Glomerular visceral epithelial cell (primary cell): ENCODE results near the gene PRIMA1.

Experiments
- DNase-seq: peaks from one replicate; pipeline ENCODE4 v3.0.0-alpha.2; 2016; ENCODE audit errors: extremely low spot score

The PRIMA1 gene

DNA sequence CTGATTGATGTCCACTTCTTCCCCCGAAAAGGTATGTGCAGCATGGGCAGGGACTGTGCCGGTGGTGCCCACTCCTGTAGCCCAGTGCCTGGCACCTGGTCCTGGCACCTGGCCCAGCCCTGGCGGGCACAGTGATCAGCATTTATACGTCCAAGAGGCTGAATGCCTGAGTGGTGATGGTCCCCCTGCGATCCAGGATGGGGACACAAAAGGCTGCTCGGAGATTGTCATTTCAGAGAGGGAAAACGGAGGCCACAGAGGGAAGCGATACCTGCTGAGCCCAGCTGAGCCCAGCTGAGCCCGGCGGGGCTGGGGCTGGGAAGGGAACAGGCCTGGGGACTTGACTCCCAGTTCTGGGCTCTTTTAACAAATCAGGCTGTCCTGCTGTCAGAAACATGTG, 55.8 kb downstream of the PRIMA1 start:
- DNase-seq = no peak

- DNase-seq = no peak
Measured at GRCh38 chr14:93731753-93732152, 56.5 kb downstream of the PRIMA1 start.

DNA sequence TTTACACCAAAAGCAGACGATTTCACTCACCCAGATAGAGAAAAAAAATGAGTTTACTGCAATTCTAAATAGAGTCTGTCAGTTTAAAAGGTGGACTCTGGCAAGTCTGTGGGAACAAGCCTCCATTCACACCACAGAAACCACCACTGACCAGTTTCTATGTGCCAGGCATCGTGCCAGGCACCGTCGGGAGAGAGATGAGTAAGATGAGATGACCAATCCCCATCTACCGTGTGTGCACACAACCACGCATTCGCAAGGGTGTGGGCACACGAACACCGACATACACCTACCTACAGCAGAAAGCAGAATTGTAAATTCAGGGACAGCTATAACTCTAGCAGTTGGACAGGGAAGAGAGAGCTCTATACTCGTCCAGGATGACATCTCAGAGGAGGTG, 58.3 kb downstream of the PRIMA1 start:
- DNase-seq = peak; percentile 5

- DNase-seq = no peak
Measured at GRCh38 chr14:93728651-93729016, 59.7 kb downstream of the PRIMA1 start.

- no peak for DNase-seq
Measured at GRCh38 chr14:93727917-93728650, 60.2 kb downstream of the PRIMA1 start.

- DNase-seq = no peak
Measured at GRCh38 chr14:93727039-93727740, 61.1 kb downstream of the PRIMA1 start.

DNA sequence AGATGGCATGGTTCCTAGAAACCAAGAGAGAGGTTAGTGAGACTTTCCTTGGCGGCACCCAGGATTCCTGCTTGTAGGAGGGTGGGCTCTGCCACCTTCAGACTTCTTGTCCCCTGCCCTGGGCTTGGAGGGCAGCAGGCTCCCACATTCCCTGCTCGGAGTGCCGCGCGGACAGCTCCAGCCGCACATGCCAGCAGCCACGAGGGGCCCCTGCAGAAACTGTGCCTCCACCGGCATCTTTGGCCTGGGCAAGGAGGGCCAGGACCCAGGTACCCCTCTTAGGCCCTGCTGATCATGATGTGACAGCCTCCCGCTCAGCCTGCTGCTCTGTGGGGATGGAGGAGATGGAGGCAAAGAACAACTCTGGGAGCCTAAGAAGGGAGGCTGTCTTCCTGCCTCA, 62.3 kb downstream of the PRIMA1 start:
- DNase-seq = no peak

DNA sequence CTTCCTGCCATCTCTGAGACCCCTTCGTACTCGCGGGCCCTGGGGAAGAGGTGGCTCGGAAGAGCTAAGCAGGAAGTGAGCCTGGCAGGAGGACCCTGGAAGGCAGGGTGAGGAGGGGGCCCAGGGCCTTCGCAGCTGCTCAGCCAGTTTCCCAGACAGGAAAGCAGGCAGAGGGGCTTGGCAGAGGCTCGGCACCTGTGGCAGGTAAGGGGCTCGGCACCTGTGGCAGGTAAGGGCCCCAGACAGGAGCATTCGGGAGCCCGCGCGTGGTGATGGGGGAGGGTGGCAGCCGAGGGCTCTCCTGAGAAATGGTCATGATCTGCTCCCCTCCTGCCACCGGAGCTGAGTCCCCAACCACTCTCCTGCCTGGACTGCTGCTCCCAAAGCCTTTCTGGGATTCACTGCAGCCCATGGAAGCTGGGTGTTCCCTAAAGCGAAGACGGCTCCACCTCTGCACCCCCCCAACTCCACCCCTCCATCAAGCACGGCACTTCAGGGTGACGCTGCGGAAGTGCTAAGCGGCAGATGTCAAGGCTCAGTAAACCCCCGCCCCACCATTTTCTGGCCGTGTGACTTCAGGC, 63.2 kb downstream of the PRIMA1 start:
- DNase-seq = no peak

GRCh38 chr14:93723001-93723400, 65.3 kb downstream of the PRIMA1 start:
- DNase-seq = no peak

GRCh38 chr14:93720981-93721483, 67.3 kb downstream of the PRIMA1 start:
- no peak for DNase-seq

GRCh38 chr14:93720076-93720815, 68.0 kb downstream of the PRIMA1 start:
- no peak for DNase-seq

DNA sequence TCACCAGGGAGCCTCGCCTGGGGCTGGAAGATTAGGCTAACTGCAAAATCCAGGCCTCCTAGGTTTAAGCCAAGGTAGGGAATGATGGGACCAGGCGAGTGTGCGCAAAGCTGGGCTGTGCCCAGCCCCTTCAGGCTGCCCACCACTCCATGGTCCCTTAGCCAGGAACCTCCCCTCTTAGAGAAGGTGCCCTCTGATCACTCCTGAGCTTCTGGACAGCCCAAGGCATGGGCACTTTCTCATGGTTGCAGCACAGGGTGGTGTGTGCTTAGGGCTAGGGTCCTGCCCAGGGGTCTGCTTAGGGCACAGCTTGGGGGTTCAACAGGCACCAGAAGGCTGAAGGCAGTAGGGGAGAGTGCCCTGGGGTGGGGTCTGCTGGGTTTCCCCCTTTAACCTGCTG, 69.0 kb downstream of the PRIMA1 start:
- DNase-seq = no peak

DNA sequence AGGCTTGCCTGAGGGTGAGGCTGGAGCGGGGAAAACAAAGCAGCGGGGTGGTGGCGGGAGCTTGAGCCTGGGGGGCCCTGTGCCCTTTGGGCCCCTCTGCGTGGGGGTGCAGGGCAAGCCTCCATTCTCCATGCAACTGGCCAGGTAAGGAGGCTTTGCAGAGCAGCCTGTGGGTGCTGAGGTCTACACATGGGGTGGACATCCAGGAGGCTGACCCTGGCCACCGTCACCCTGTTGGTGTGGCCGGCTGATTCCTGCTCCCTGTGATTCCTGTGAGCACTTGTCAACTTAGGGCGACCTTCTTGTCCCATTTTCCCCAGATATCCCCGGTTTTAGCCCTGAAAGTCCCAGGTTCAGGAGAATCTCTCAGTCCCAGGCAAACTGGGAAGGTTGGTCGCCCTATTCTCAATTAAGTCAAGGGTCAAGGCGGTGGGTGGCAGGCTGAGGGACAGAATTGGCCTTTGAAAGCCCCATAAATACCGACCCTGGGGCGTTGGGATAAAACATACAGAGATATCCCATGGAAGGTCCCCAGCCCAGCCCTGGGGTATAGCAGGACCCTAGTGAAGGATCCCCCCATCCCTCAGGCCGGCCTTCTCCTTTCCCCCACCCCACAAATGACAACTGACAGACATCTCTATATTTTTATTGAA, 70.5 kb downstream of the PRIMA1 start:
- DNase-seq = no peak

DNA sequence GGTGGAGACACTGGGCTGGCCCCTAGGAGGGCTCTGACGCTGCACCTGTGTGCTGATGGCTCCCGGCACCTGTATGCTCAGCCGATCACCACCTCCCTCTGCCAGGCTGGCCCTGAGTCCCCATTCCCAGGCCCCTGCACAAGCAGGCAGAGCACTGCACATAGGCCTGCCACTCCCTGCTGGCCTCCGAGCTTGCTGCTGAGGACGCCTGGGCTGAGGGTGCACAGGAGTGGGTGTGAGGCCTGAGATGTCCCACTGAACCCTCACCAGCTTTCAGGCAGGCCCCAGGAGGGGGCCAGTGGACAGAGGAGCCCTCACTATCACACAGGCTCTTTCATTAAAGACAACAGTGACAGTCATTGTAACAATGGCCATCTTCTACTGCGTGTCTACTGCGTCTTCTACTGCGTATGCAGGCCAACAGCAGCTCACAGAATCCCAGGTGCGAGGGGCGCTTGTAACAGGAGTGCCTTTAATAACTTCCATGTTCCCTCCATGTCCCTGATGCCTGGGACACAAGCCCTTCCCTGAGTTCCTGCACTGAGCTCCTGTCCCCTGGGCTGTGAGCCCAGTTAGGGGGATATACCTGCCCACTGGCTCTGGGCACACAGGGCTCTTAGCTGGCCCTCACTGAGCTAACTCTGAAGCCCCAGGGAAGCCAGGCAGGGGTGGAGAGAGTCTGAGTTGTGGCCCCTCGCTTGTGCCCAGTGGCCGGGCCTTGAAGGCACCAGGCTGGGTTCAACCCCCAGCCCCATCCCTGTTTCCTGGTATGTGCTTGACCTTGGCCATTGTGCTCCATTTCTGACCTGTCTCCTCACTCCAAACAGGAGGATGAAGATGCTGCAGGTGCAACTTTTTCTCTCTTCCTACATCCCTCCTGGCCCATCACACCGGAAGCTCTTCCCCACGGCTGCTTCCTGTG, 71.3 kb downstream of the PRIMA1 start:
- no peak for DNase-seq

- DNase-seq = no peak
Measured at GRCh38 chr14:93716002-93716745, 72.1 kb downstream of the PRIMA1 start.

DNA sequence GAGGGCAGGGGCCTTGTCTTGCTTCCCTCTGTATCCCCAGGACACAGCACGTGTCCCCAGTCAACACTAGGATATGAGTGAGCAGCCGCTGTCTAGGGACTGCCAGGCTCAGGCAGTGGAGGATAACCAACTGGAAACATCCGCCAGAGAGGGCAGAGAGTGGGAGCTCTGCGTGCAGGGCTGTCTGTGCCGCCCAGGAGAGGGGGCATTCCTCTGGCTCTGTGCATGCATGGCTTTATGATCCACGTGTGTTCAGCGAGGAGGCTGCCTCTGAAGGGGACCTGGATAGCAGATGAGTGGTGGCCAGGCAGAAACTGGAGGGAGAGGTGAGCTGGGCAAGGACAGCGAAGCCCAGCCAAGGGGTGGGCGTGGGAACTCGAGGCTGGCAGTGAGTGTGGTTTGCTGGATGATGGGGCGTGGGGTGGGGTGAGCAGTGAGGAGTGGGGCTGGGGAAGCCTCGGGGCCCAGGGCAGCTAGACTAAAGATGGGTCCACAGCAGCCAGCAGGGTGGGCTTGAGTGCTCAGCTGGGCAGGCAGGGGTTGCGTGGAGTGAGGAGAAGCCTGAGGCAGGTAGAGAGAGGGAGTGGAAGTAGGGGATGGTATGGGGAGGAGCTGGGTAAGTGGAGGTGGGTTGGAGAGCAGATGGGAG, 72.9 kb downstream of the PRIMA1 start:
- DNase-seq = no peak

GRCh38 chr14:93714605-93715004, 73.7 kb downstream of the PRIMA1 start:
- no peak for DNase-seq

GRCh38 chr14:93713726-93714405, 74.4 kb downstream of the PRIMA1 start:
- no peak for DNase-seq
